K562 (cell line): Measurements from ENCODE around the gene GAB2. TPM values are rescaled to one million over a fixed set of nuclear protein-coding genes. Genes with fewer than 3 reads are reported as not detected.

Experiments
- EWSR1 ChIP-seq: fragments of 450-650 bp; IDR thresholded peaks from 2 replicates; pipeline ENCODE4 v1.6.1; 2018; ENCODE audit warnings: borderline replicate concordance, mild to moderate bottlenecking, low read depth, moderate library complexity; ENCODE audit not compliant: partially characterized antibody
- FOXA1 ChIP-seq: fragments of 450-650 bp; IDR thresholded peaks from 2 replicates; pipeline ENCODE4 v1.6.1; 2016; ENCODE audit warnings: mild to moderate bottlenecking, borderline replicate concordance
- HNRNPH1 ChIP-seq: fragments of 200-400 bp; formaldehyde crosslinking; optimal IDR thresholded peaks from 2 replicates; pipeline ENCODE3; 2017; ENCODE audit warnings: low read depth, mild to moderate bottlenecking, low read length, moderate library complexity
- MNT ChIP-seq, 2 experiments: fragments of 450-650 bp; conservative IDR thresholded peaks; 2 replicates each; pipeline ENCODE4 v1.6.1; 2017; ENCODE audit warnings: mild to moderate bottlenecking in 2 of 2, moderate library complexity in 2 of 2
- TEAD4 ChIP-seq, 2 experiments: sonication (generic) in 1 of 2; formaldehyde crosslinking in 1 of 2; IDR thresholded peaks; 2 replicates each; pipeline versions ENCODE4 v1.6.1 to v1.8.0; 2012 to 2022; ENCODE audit warnings: borderline replicate concordance in 1 of 2, inconsistent platforms in 1 of 2, low read length in 1 of 2, mild to moderate bottlenecking in 1 of 2, missing genetic modification reagents in 1 of 2
- THRA ChIP-seq: fragments of 450-650 bp; IDR thresholded peaks from 2 replicates; pipeline ENCODE4 v1.6.1; 2017; ENCODE audit warnings: mild to moderate bottlenecking, moderate library complexity
- USF1 ChIP-seq: sonication (generic); formaldehyde crosslinking; IDR thresholded peaks from 2 replicates; pipeline ENCODE4 v1.9.0; 2022; ENCODE audit warnings: mild to moderate bottlenecking, missing genetic modification reagents
- ZBTB40 ChIP-seq, 2 experiments: fragments of 450-650 bp in 1 of 2; sonication (generic) in 1 of 2; formaldehyde crosslinking in 1 of 2; IDR thresholded peaks; 2 replicates each; pipeline versions ENCODE4 v1.7.1 to v1.9.0; 2016 to 2022; ENCODE audit warnings: inconsistent platforms in 1 of 2, mild to moderate bottlenecking in 1 of 2, missing genetic modification reagents in 1 of 2
- ZNF347 ChIP-seq: fragments of 450-650 bp; formaldehyde crosslinking; IDR thresholded peaks from 2 replicates; pipeline ENCODE4 v1.4.0; 2020; ENCODE audit warnings: low read depth, mild to moderate bottlenecking, moderate library complexity
- ZNF639 ChIP-seq, 2 experiments: fragments of 200-800 bp in 1 of 2; sonication (Bioruptor generic) in 1 of 2; sonication (generic) in 1 of 2; formaldehyde crosslinking in 1 of 2; IDR thresholded peaks in 1 of 2; conservative IDR thresholded peaks in 1 of 2; 2 replicates each; pipeline versions ENCODE4 v1.5.0 to v1.6.1; 2016 to 2020; ENCODE audit warnings: missing compliant biosample characterization in 1 of 2, missing genetic modification characterization in 1 of 2, missing genetic modification reagents in 1 of 2
- polyA plus RNA-seq, 8 experiments: library from polyadenylated mRNA; depleted of rRNA in 4 of 8; stranded (reverse) in 5 of 8; unstranded in 3 of 8; fragments of >200 nt; fragmentation: Nextera tagmentation in 2 of 8; fragmentation: Illumina TruSeq in 1 of 8; extraction: Ambion mirVana in 2 of 8; extraction: Trizol in 1 of 8; gene quantifications; 2 replicates each; pipeline versions ENCODE4 v1.2.1 to v1.2.3, GENCODE V29; 2011 to 2014; ENCODE audit warnings: inconsistent platforms in 1 of 8, missing spikeins in 1 of 8
- total RNA-seq, 7 experiments: library from RNA; depleted of rRNA in 6 of 7; stranded (reverse); fragments of >200 nt in 6 of 7; fragmentation: Illumina TruSeq in 2 of 7; extraction: Trizol in 2 of 7; gene quantifications; 2 replicates each; pipeline versions ENCODE4 v1.2.1 to v1.2.3, GENCODE V29; 2011 to 2021; ENCODE audit warnings: low replicate concordance in 1 of 7

The GAB2 gene
- total and polyA plus RNA-seq, 9 of the 15 experiments (the other 6 are each of a cell fraction or from before 2014, with no cell fraction given), result 2.3 to 35.2 (median 16.1) TPM

DNA sequence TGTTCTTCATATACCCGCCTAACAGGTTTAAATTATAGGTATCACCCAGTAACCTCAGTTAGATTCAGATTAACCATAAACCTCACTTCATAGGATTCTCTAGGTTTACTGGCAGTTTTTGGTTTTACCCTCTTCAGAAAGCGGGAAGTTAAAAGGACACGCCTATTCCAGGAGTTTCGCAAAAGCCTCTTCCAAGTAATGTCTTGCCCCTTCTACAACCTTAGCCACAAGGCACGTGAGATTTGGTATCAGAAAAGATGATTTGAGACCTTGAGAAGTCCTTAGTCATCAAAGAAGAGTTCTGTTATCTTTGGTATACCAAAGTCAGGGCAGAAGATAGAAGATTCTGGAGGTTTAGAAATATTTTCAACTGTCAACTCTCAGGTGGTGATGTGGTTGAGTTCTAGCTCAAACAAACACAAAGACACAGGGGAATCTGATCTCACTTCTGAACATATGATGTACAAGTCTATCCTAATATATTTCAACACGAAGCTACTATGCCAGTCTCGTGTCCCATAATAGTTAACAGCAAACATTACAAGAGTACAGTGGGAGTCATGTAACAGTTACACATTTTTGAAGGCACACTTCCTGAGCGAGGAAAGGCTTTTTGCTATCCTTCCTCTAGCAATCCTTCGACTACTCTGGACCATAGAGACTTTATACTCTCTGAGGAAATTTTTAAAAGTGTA, 125.4 kb downstream of the GAB2 start (continued):
- TF ChIP-seq USF1 (CRISPR knock-in tag) (no peak), ZNF639 (CRISPR knock-in tag; conservative IDR thresholded peaks at IDR 0.05 in 1 of 2, IDR thresholded peaks at IDR 0.05 in 1 of 2) (no peak), FOXA1 (no peak), HNRNPH1 (no peak), ZBTB40 (IDR thresholded peaks at IDR 0.05) (no peak), ZBTB40 (CRISPR knock-in tag; IDR thresholded peaks at IDR 0.05) (no peak), ZNF347 (CRISPR knock-in tag) (no peak), EWSR1 (no peak), THRA (no peak), MNT (conservative IDR thresholded peaks at IDR 0.05) (peak; percentile 42 to 83; a peak in 3 of 4 replicates), TEAD4 (IDR thresholded peaks at IDR 0.05; ENCODE audit: low read length) (peak; percentile 81), TEAD4 (CRISPR knock-in tag; IDR thresholded peaks at IDR 0.05; ENCODE audit: borderline replicate concordance) (no peak)
